CD14-positive monocyte (primary cell): ENCODE results near the gene HACD4. TPM values are rescaled to one million over a fixed set of nuclear protein-coding genes. Genes with fewer than 3 reads are reported as not detected.

Experiments used
- DNase-seq, 3 donors: peaks; one replicate each; pipeline ENCODE4 v3.0.0-alpha.2; 2011 to 2022
- H2AFZ ChIP-seq: 2 replicates; pipeline ENCODE4 v1.6.0; 2012; ENCODE audit warnings: mild to moderate bottlenecking, low read depth, low read length, inconsistent platforms; ENCODE audit not compliant: insufficient read depth, poor library complexity, severe bottlenecking
- H3K27ac ChIP-seq, 2 donors: 1 replicate in 1 of 2; 2 replicates in 1 of 2; pipeline ENCODE4 v1.5.1; 2012 to 2013; ENCODE audit warnings: low read length in 2 of 2, control low read depth in 1 of 2, inconsistent platforms in 1 of 2, low read depth in 1 of 2, mild to moderate bottlenecking in 1 of 2
- H3K27me3 ChIP-seq, 2 donors: one replicate each; pipeline versions ENCODE4 v1.6.0 to v1.6.1; 2011 to 2013; ENCODE audit warnings: low read length in 2 of 2; ENCODE audit not compliant: control insufficient read depth in 2 of 2, insufficient read depth in 2 of 2
- H3K36me3 ChIP-seq, 2 donors: replicated peaks in 1 of 2; 1 replicate in 1 of 2; 2 replicates in 1 of 2; pipeline versions ENCODE4 v1.5.1 to v1.6.1; 2012 to 2013; ENCODE audit warnings: low read length in 2 of 2, control low read depth in 1 of 2, inconsistent platforms in 1 of 2, mild to moderate bottlenecking in 1 of 2; ENCODE audit not compliant: insufficient read depth in 2 of 2, control insufficient read depth in 1 of 2
- H3K4me1 ChIP-seq, 2 donors: 1 replicate in 1 of 2; 2 replicates in 1 of 2; pipeline versions ENCODE4 v1.5.1 to v1.6.1; 2012 to 2013; ENCODE audit warnings: low read length in 2 of 2, control low read depth in 1 of 2, inconsistent platforms in 1 of 2, mild to moderate bottlenecking in 1 of 2, moderate library complexity in 1 of 2; ENCODE audit not compliant: insufficient read depth in 2 of 2, control insufficient read depth in 1 of 2
- H3K4me2 ChIP-seq: replicated peaks from 2 replicates; pipeline ENCODE3; 2012; ENCODE audit warnings: low read length, moderate library complexity, mild to moderate bottlenecking; ENCODE audit not compliant: poor library complexity, severe bottlenecking; ENCODE audit errors: extremely low read depth
- H3K4me3 ChIP-seq, 3 experiments: fragments of 200-600 bp in 1 of 3; sonication (generic) in 1 of 3; replicated peaks in 1 of 3; 1 replicate in 2 of 3; 2 replicates in 1 of 3; pipeline ENCODE4 v1.5.1; 2011 to 2013; ENCODE audit warnings: low read length in 3 of 3, mild to moderate bottlenecking in 3 of 3, control low read depth in 2 of 3, low read depth in 2 of 3, inconsistent platforms in 1 of 3, moderate library complexity in 1 of 3
- H3K79me2 ChIP-seq: 2 replicates; pipeline ENCODE4 v1.6.0; 2012; ENCODE audit warnings: mild to moderate bottlenecking, control low read depth, inconsistent platforms, low read length, moderate library complexity; ENCODE audit not compliant: insufficient read depth
- H3K9ac ChIP-seq: 2 replicates; pipeline ENCODE4 v1.6.0; 2017; ENCODE audit warnings: low read length, mild to moderate bottlenecking; ENCODE audit not compliant: insufficient read depth, poor library complexity, severe bottlenecking
- H3K9me3 ChIP-seq, 2 donors: replicated peaks in 1 of 2; 1 replicate in 1 of 2; 2 replicates in 1 of 2; pipeline versions ENCODE4 v1.5.1 to v1.6.1; 2012 to 2013; ENCODE audit warnings: low read length in 2 of 2, control low read depth in 1 of 2; ENCODE audit not compliant: control insufficient read depth in 1 of 2, insufficient read depth in 1 of 2
- H4K20me1 ChIP-seq: 2 replicates; pipeline ENCODE4 v1.6.0; 2012; ENCODE audit warnings: mild to moderate bottlenecking, low read length, control low read depth, moderate library complexity; ENCODE audit not compliant: insufficient read depth
- H3K27ac Mint-ChIP-seq, 7 donors: one replicate each; pipeline ENCODE4 v1.8.0; 2020; ENCODE audit warnings: mild to moderate bottlenecking in 7 of 7, mixed read lengths in 7 of 7, moderate library complexity in 6 of 7, inconsistent platforms in 2 of 7
- H3K27me3 Mint-ChIP-seq, 3 donors: one replicate each; pipeline ENCODE4 v1.8.0; 2021 to 2022; ENCODE audit warnings: low read depth in 3 of 3, mild to moderate bottlenecking in 3 of 3, mixed read lengths in 3 of 3, moderate library complexity in 3 of 3, inconsistent platforms in 1 of 3
- H3K36me3 Mint-ChIP-seq, 2 donors: one replicate each; pipeline ENCODE4 v1.8.0; 2020; ENCODE audit warnings: mixed read lengths in 2 of 2, inconsistent platforms in 1 of 2, mild to moderate bottlenecking in 1 of 2
- H3K4me1 Mint-ChIP-seq: one replicate; pipeline ENCODE4 v1.8.0; 2020; ENCODE audit warnings: mild to moderate bottlenecking, mixed read lengths
- H3K4me3 Mint-ChIP-seq, 2 donors: one replicate each; pipeline ENCODE4 v1.8.0; 2020; ENCODE audit warnings: mild to moderate bottlenecking in 2 of 2, mixed read lengths in 2 of 2, moderate library complexity in 1 of 2
- H3K9me3 Mint-ChIP-seq, 7 donors: one replicate each; pipeline ENCODE4 v1.8.0; 2020 to 2022; ENCODE audit warnings: mixed read lengths in 7 of 7, mild to moderate bottlenecking in 6 of 7, moderate library complexity in 6 of 7, inconsistent platforms in 2 of 7
- CTCF ChIP-seq: fragments of 200-600 bp; IDR thresholded peaks from one replicate; pipeline ENCODE4 v1.8.0; 2022; ENCODE audit warnings: antibody characterized with exemption, mild to moderate bottlenecking
- WGBS: methylation state at CpG from one replicate; pipeline ENCODE4 v1.1.5; 2013; ENCODE audit warnings: missing lambda C conversion rate; ENCODE audit not compliant: insufficient coverage; 5-methylcytosine and 5-hydroxymethylcytosine counted together
- intact Hi-C, 2 donors: fragments of 100-400 bp; cut with micrococcal nuclease; formaldehyde crosslinking; loops; one replicate each; pipeline versions ENCODE4 v1.15.0 to v1.15.1; 2023
- polyA plus RNA-seq, 3 donors: library from polyadenylated mRNA; depleted of rRNA in 1 of 3; unstranded in 2 of 3; stranded (reverse) in 1 of 3; fragments of 300-500 nt in 2 of 3; fragments of >200 nt in 1 of 3; fragmentation: Illumina TruSeq in 2 of 3; gene quantifications; 1 replicate in 2 of 3; 2 replicates in 1 of 3; pipeline ENCODE4 v1.2.3, GENCODE V29; 2012 to 2021

HACD4 gene
- polyA plus RNA-seq, 3 donors, result 23.9 to 28.7 (median 27.5) TPM

- TF ChIP-seq CTCF, result peak; percentile 32
- intact Hi-C loops, result no loop called here
- peak overlapping the region; percentile 53 for H2AFZ ChIP-seq
- H3K4me2 ChIP-seq, result no peak overlapping the region
- Mint-ChIP-seq H3K4me3 (no peak overlapping the region), H3K36me3 (no peaks in the 10 kb centered on the region), H3K4me1 (peaks cover 31% of the 10 kb centered on the region), H3K27ac (no peak overlapping the region), H3K9me3 (no peaks in the 10 kb centered on the region), H3K27me3 (peaks cover 0 to 2% (median 1%) of the 10 kb centered on the region in 3 donors)
- no peaks in the 10 kb centered on the region for H3K36me3 ChIP-seq
- H3K79me2 ChIP-seq, result no peaks in the 10 kb centered on the region
- H3K4me1 ChIP-seq, result peaks cover 27 to 32% of the 10 kb centered on the region in 2 donors
- no peaks in the 10 kb centered on the region for H4K20me1 ChIP-seq
- no peak overlapping the region for H3K4me3 ChIP-seq
- DNase-seq, result peak; percentile 2 to 39 (median 15)
- H3K9ac ChIP-seq, result no peak overlapping the region
- H3K9me3 ChIP-seq, result no peaks in the 10 kb centered on the region
- WGBS, result no CpG with 5 or more reads among the region's 1 CpG
- no peaks in the 10 kb centered on the region for H3K27me3 ChIP-seq
- no peak overlapping the region for H3K27ac ChIP-seq
Measured at GRCh38 chr9:21078702-21079101, 47.3 kb upstream of the HACD4 start.

DNA sequence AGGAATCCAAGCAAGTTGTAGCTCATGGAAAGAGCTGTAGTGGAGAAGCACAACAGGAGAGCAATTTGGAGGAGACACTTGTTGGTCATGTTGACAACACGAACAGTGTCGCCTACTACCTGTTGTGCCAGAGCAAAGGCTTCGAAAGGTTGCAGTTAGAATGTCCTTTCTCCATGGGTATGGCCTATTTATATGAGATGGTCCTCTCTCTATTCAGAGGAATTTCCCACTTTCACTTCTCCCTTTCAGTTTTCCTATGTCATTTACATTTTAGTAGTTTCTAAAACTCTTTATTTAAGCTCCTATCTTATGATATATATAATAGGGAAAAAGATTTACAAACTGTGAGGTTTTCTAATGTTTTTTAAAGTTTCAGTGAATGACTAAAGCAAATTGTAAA lies 46.3 kb upstream of the HACD4 start, which contains the start of gene IFNB1:
IFNB1 (minus strand) TSS at position 162 of the 400 bp plus-strand sequence; CDS start at position 89, 73 bp downstream.
- TF ChIP-seq CTCF, result no peak
- Histone ChIP-seq H3K9ac (no peak within 1 kb of the TSS), H3K27ac (no peak within 1 kb of the TSS), H4K20me1 (no peaks in the 10 kb centered on the region), H3K9me3 (no peaks in the 10 kb centered on the region), H3K27me3 (no peaks in the 10 kb centered on the region), H2AFZ (peak within 1 kb of the TSS; percentile 53), H3K4me3 (no peak within 1 kb of the TSS), H3K4me2 (peak within 1 kb of the TSS; percentile 11), H3K79me2 (no peaks in the 10 kb centered on the region), H3K36me3 (no peaks in the 10 kb centered on the region), H3K4me1 (peaks cover 27 to 32% of the 10 kb centered on the region in 2 donors)
- H3K4me1 Mint-ChIP-seq, result peaks cover 31% of the 10 kb centered on the region
- peak in 2 of 3 donors; percentile 35 to 71 for DNase-seq
- H3K27me3 Mint-ChIP-seq, result peaks cover 0 to 2% (median 1%) of the 10 kb centered on the region in 3 donors
- no peak within 1 kb of the TSS for H3K4me3 Mint-ChIP-seq
- H3K27ac Mint-ChIP-seq, result no peak within 1 kb of the TSS
- intact Hi-C loops, result no loop called here
- WGBS, result no CpG with 5 or more reads among the region's 3 CpGs
- H3K9me3 Mint-ChIP-seq, result peaks cover 0 to 2% (median 0%) of the 10 kb centered on the region in 7 donors
- no peaks in the 10 kb centered on the region for H3K36me3 Mint-ChIP-seq
